Activated CD8-positive, alpha-beta memory T cell treated with anti-CD3 and anti-CD28 coated beads, Interleukin-2, amount 10 ng/mL, durations not matched to agents 7 days and 5 days (primary cell): ENCODE measurements around the gene WDFY3. TPM values are rescaled to one million over a fixed set of nuclear protein-coding genes. Genes with fewer than 3 reads are reported as not detected.

Experiments used
- ATAC-seq: fragments of 150-1000 bp; cut with Tn5 transposase; one replicate; pipeline ENCODE4 v1.10.0; 2021; ENCODE audit warnings: moderate library complexity
- CTCF ChIA-PET: fragments of 350-600 bp; sonication (Branson Sonifier 250); formaldehyde crosslinking; loops from one replicate; lab custom pipeline; 2021; ENCODE audit warnings: antibody characterized with exemption; lab: Charles Lee
- DNase-seq: peaks from one replicate; pipeline ENCODE4 v3.0.0-alpha.2; 2020
- H3K27ac Mint-ChIP-seq: one replicate; pipeline ENCODE4 v1.8.0; 2021; ENCODE audit warnings: mild to moderate bottlenecking, mixed read lengths
- H3K27me3 Mint-ChIP-seq: one replicate; pipeline ENCODE4 v1.8.0; 2021; ENCODE audit warnings: mixed read lengths
- H3K36me3 Mint-ChIP-seq: one replicate; pipeline ENCODE4 v1.8.0; 2021; ENCODE audit warnings: mild to moderate bottlenecking, mixed read lengths
- H3K4me1 Mint-ChIP-seq: one replicate; pipeline ENCODE4 v1.8.0; 2021; ENCODE audit warnings: mixed read lengths
- H3K4me3 Mint-ChIP-seq: one replicate; pipeline ENCODE4 v1.8.0; 2021; ENCODE audit warnings: mild to moderate bottlenecking, moderate library complexity, mixed read lengths
- H3K9me3 Mint-ChIP-seq: one replicate; pipeline ENCODE4 v1.8.0; 2022; ENCODE audit warnings: low read depth, mixed read lengths
- total RNA-seq, 2 experiments: library from RNA; stranded (reverse); gene quantifications; one replicate each; pipeline ENCODE4 v1.2.3, GENCODE V29; 2021

WDFY3 gene
- total RNA-seq, 2 experiments from 2014 or later, result 0.09 to 0.66 TPM

DNA sequence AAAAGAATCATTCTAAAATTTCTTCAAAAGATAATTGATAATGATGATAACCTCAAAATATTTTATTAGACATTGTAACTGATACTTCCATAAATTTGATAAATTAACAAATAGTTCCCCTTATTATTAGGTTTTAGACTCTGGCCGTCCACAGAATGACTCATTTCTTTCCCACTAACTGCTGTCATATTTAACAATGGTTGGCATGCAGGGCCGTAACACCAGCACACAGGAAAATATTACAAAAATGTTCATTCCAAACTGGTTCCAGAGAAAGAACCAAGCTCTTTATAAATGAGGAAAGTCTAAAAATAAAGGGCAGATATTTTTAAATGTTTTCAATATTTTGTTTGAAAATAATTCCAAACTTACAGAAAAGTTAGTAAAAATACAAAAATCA lies 28.2 kb downstream of the WDFY3 start:
- Mint-ChIP-seq H3K9me3 (peaks cover 3% of the 10 kb centered on the region), H3K4me3 (no peak overlapping the region), H3K27me3 (no peaks in the 10 kb centered on the region), H3K4me1 (no peaks in the 10 kb centered on the region), H3K36me3 (no peaks in the 10 kb centered on the region), H3K27ac (no peak overlapping the region)
- no peak for ATAC-seq
- no peak for DNase-seq
- CTCF ChIA-PET, result no interaction called here

DNA sequence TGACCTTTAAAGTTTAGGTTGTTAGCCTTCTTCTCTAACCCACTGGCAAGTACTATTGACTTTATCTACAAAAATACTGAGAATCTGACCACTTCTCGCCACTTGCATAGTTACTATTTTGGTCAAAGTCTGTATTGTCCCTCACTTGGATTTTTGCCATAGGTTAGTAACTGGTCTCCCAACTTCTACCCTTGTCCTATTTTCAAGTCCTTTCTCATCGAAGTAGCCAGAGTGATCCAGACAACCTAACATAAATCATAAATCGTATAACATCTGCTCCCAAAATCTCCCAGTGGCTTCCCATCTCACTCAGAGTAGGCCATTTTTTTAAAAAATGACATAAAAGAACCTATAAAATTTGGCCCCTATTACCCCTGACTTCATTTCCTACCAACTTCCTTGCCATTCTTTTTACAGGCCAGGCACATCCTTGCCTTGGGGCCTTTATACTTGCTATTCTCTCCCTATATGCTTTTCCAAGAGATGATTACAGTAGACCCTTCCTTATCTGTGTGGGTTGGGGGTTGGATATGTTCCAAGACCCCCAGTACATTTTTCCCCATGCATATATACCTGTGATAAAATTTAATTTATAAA lies 29.0 kb downstream of the WDFY3 start:
- no peaks in the 10 kb centered on the region for H3K36me3 Mint-ChIP-seq
- ATAC-seq (no peak), DNase-seq (no peak)
- no peak overlapping the region for H3K27ac Mint-ChIP-seq
- CTCF ChIA-PET, result no interaction called here
- no peak overlapping the region for H3K4me3 Mint-ChIP-seq
- no peaks in the 10 kb centered on the region for H3K9me3 Mint-ChIP-seq
- no peaks in the 10 kb centered on the region for H3K27me3 Mint-ChIP-seq
- H3K4me1 Mint-ChIP-seq, result no peaks in the 10 kb centered on the region

- H3K4me1 Mint-ChIP-seq, result no peaks in the 10 kb centered on the region
- no peaks in the 10 kb centered on the region for H3K36me3 Mint-ChIP-seq
- ATAC-seq, result no peak
- CTCF ChIA-PET, result no interaction called here
- DNase-seq, result no peak
- H3K27me3 Mint-ChIP-seq, result no peaks in the 10 kb centered on the region
- no peak overlapping the region for H3K4me3 Mint-ChIP-seq
- H3K27ac Mint-ChIP-seq, result no peak overlapping the region
- no peaks in the 10 kb centered on the region for H3K9me3 Mint-ChIP-seq
These were observed 30.4 kb downstream of the WDFY3 start for GRCh38 chr4:84936123-84936522.

DNA sequence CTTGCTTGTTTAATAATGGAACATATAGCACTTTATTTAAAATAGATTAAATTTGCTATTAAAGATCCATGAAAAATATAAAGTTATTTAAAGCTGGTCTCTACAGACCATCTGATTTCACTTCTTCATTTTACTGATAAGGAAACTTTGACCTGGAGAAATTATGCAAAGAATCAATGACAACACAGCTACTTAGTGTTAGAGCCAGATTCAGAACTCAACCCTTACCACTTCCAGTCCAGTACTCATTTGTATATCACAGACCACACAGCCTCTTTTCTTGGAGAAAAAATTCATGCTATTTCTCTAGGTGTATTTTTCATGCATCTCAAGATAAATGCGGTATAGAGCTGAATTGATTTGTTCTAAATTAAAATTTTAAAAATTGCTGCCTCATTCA lies 34.0 kb downstream of the WDFY3 start:
- Mint-ChIP-seq H3K27ac (no peak overlapping the region), H3K36me3 (no peaks in the 10 kb centered on the region), H3K27me3 (no peaks in the 10 kb centered on the region), H3K4me3 (no peak overlapping the region), H3K4me1 (no peaks in the 10 kb centered on the region), H3K9me3 (no peaks in the 10 kb centered on the region)
- no peak for DNase-seq
- CTCF ChIA-PET, result no interaction called here
- ATAC-seq, result no peak

GRCh38 chr4:84931961-84932360 lies 34.5 kb downstream of the WDFY3 start:
- Mint-ChIP-seq H3K4me1 (no peaks in the 10 kb centered on the region), H3K4me3 (no peak overlapping the region), H3K36me3 (no peaks in the 10 kb centered on the region), H3K9me3 (no peaks in the 10 kb centered on the region), H3K27me3 (no peaks in the 10 kb centered on the region), H3K27ac (no peak overlapping the region)
- CTCF ChIA-PET, result no interaction called here
- no peak for DNase-seq
- no peak for ATAC-seq

- no peak for ATAC-seq
- H3K4me1 Mint-ChIP-seq, result no peaks in the 10 kb centered on the region
- no peak overlapping the region for H3K27ac Mint-ChIP-seq
These were observed 35.2 kb downstream of the WDFY3 start for GRCh38 chr4:84931274-84931673.

GRCh38 chr4:84928089-84928488 lies 38.4 kb downstream of the WDFY3 start:
- Mint-ChIP-seq H3K9me3 (no peaks in the 10 kb centered on the region), H3K36me3 (no peaks in the 10 kb centered on the region), H3K4me3 (no peak overlapping the region), H3K27me3 (no peaks in the 10 kb centered on the region), H3K4me1 (no peaks in the 10 kb centered on the region), H3K27ac (no peak overlapping the region)
- CTCF ChIA-PET, result no interaction called here
- ATAC-seq (no peak), DNase-seq (no peak)

More at GRCh38 chr4:84931274-84931673, 35.2 kb downstream of the WDFY3 start:
- no peaks in the 10 kb centered on the region for H3K9me3 Mint-ChIP-seq
- CTCF ChIA-PET, result interaction anchor here (0.6 kb wide), 1 partner anchor 10 kb away, joined by 4 read pairs; no protein-coding TSS in a partner anchor
- H3K4me3 Mint-ChIP-seq, result no peak overlapping the region
- DNase-seq, result no peak
- H3K36me3 Mint-ChIP-seq, result no peaks in the 10 kb centered on the region
- no peaks in the 10 kb centered on the region for H3K27me3 Mint-ChIP-seq

- no peak overlapping the region for H3K27ac Mint-ChIP-seq
These were observed 39.1 kb downstream of the WDFY3 start for GRCh38 chr4:84927428-84927827.

GRCh38 chr4:84925558-84925957 lies 40.9 kb downstream of the WDFY3 start:
- ATAC-seq, result no peak
- H3K27ac Mint-ChIP-seq, result no peak overlapping the region
- CTCF ChIA-PET, result no interaction called here
- no peaks in the 10 kb centered on the region for H3K9me3 Mint-ChIP-seq
- no peaks in the 10 kb centered on the region for H3K27me3 Mint-ChIP-seq
- H3K36me3 Mint-ChIP-seq, result no peaks in the 10 kb centered on the region
- H3K4me3 Mint-ChIP-seq, result no peak overlapping the region
- no peak for DNase-seq
- H3K4me1 Mint-ChIP-seq, result no peaks in the 10 kb centered on the region

More at GRCh38 chr4:84927428-84927827, 39.1 kb downstream of the WDFY3 start:
- Mint-ChIP-seq H3K27me3 (no peaks in the 10 kb centered on the region), H3K4me1 (no peaks in the 10 kb centered on the region), H3K4me3 (no peak overlapping the region), H3K9me3 (no peaks in the 10 kb centered on the region), H3K36me3 (no peaks in the 10 kb centered on the region)
- ATAC-seq, result no peak
- no peak for DNase-seq
- CTCF ChIA-PET, result no interaction called here

- no peaks in the 10 kb centered on the region for H3K27me3 Mint-ChIP-seq
- ATAC-seq, result no peak
These were observed 42.1 kb downstream of the WDFY3 start for GRCh38 chr4:84924434-84924833.

GRCh38 chr4:84920617-84921016 lies 45.9 kb downstream of the WDFY3 start:
- H3K4me3 Mint-ChIP-seq, result no peak overlapping the region
- H3K27me3 Mint-ChIP-seq, result no peaks in the 10 kb centered on the region
- no peak overlapping the region for H3K27ac Mint-ChIP-seq
- no peak for DNase-seq
- ATAC-seq, result no peak
- no peaks in the 10 kb centered on the region for H3K36me3 Mint-ChIP-seq
- H3K9me3 Mint-ChIP-seq, result no peaks in the 10 kb centered on the region
- CTCF ChIA-PET, result no interaction called here
- no peaks in the 10 kb centered on the region for H3K4me1 Mint-ChIP-seq

More at GRCh38 chr4:84924434-84924833, 42.1 kb downstream of the WDFY3 start:
- CTCF ChIA-PET, result no interaction called here
- DNase-seq, result no peak
- no peaks in the 10 kb centered on the region for H3K9me3 Mint-ChIP-seq
- H3K4me3 Mint-ChIP-seq, result no peak overlapping the region
- H3K27ac Mint-ChIP-seq, result no peak overlapping the region
- H3K4me1 Mint-ChIP-seq, result no peaks in the 10 kb centered on the region
- H3K36me3 Mint-ChIP-seq, result no peaks in the 10 kb centered on the region

DNA sequence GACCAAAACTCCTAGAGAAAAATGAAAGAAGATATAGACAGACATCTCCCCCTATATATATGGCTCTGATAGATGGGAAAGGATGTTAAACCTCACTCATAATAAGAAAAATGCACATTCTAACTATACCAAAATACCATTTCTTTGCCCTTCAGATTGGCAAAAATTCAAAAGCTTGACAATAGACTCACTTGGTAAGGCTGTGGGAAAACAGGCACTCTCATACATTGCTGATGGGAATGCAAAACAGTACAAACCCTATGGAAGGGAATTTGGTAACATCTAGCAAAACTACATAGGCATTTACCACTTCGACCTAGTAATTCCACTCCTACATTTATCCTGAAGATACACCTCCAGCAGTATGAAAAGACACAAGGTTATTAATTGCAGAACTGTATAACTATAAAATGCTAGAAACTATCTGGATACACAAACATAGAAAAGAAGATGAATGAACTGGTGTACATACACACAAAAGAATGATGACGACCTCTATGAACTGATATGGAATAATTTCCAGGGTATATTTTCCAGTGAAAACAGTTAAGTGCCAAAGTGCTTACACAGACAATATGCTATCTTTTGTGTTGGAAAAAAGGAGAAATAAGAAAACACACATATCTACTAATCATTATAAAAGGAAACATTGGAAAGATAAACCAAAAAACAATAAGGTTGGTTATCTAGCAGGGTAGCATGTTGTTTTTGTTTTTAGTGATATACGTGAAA lies 48.5 kb downstream of the WDFY3 start:
- H3K27me3 Mint-ChIP-seq, result no peaks in the 10 kb centered on the region
- no peaks in the 10 kb centered on the region for H3K4me1 Mint-ChIP-seq
- CTCF ChIA-PET, result no interaction called here
- no peak overlapping the region for H3K4me3 Mint-ChIP-seq
- DNase-seq (no peak), ATAC-seq (no peak)
- no peaks in the 10 kb centered on the region for H3K9me3 Mint-ChIP-seq
- H3K36me3 Mint-ChIP-seq, result no peaks in the 10 kb centered on the region
- H3K27ac Mint-ChIP-seq, result no peak overlapping the region

- no peaks in the 10 kb centered on the region for H3K27me3 Mint-ChIP-seq
These were observed 49.2 kb downstream of the WDFY3 start for GRCh38 chr4:84917086-84917821.

GRCh38 chr4:84916227-84916626 lies 50.3 kb downstream of the WDFY3 start:
- DNase-seq (no peak), ATAC-seq (no peak)
- Mint-ChIP-seq H3K27ac (no peak overlapping the region), H3K27me3 (no peaks in the 10 kb centered on the region), H3K4me3 (no peak overlapping the region), H3K4me1 (no peaks in the 10 kb centered on the region), H3K36me3 (no peaks in the 10 kb centered on the region), H3K9me3 (no peaks in the 10 kb centered on the region)
- CTCF ChIA-PET, result no interaction called here

More at GRCh38 chr4:84917086-84917821, 49.2 kb downstream of the WDFY3 start:
- DNase-seq, result no peak
- no peaks in the 10 kb centered on the region for H3K9me3 Mint-ChIP-seq
- CTCF ChIA-PET, result no interaction called here
- no peak for ATAC-seq
- no peak overlapping the region for H3K4me3 Mint-ChIP-seq
- no peaks in the 10 kb centered on the region for H3K36me3 Mint-ChIP-seq
- H3K4me1 Mint-ChIP-seq, result no peaks in the 10 kb centered on the region
- no peak overlapping the region for H3K27ac Mint-ChIP-seq
